Nucleus accumbens (tissue), 56 donors: ENCODE measurements around the gene PICK1.
A peak's percentile ranks its signal among the peaks of the same experiment; 100 is the strongest.
"Not testable (repeated sequence)": the region's sequence is repeated elsewhere in the genome, so short reads cannot be mapped to it uniquely, and the experiment has no call there.

Source experiments
- DNase-seq, 56 donors: peaks; one replicate each; lab custom pipeline; 2025; lab: John Stamatoyannopoulos, UW

PICK1 gene

DNA sequence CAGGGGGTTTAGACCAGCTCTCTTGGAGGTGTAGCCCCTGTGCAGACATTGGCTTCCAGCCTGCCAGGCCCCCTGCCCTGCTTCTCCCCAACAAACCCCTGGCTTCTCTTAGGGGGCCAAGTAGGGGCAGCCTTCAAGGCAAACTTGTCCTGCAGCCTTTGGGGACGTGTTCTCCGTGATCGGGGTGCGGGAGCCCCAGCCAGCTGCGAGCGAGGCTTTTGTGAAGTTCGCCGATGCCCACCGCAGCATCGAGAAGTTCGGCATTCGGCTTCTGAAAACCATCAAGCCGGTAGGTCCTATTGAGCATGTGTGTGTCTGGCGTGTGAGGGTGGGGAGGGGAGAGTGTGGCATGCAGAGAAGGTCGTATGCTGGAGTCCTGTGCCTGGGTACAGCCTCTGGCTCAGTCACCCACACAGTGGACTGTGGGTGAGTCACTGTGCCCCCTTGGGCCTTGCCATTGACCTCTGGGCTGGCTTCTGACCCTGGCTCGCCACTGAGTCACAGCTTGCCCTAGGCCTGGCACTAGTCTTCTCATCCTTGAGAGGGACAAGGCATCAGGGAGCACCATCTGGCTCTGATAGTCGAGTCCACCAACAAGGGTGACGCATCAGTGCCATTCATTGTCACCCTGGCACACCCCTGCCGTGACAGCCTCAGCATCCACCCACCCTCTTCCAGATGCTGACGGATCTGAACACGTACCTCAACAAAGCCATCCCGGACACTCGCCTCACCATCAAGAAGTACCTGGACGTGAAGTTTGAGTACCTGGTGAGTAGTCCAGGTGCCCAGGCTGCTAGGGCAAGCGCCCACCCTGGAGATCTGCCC, 15.3 kb downstream of the PICK1 start:
- DNase-seq, result no peak

DNA sequence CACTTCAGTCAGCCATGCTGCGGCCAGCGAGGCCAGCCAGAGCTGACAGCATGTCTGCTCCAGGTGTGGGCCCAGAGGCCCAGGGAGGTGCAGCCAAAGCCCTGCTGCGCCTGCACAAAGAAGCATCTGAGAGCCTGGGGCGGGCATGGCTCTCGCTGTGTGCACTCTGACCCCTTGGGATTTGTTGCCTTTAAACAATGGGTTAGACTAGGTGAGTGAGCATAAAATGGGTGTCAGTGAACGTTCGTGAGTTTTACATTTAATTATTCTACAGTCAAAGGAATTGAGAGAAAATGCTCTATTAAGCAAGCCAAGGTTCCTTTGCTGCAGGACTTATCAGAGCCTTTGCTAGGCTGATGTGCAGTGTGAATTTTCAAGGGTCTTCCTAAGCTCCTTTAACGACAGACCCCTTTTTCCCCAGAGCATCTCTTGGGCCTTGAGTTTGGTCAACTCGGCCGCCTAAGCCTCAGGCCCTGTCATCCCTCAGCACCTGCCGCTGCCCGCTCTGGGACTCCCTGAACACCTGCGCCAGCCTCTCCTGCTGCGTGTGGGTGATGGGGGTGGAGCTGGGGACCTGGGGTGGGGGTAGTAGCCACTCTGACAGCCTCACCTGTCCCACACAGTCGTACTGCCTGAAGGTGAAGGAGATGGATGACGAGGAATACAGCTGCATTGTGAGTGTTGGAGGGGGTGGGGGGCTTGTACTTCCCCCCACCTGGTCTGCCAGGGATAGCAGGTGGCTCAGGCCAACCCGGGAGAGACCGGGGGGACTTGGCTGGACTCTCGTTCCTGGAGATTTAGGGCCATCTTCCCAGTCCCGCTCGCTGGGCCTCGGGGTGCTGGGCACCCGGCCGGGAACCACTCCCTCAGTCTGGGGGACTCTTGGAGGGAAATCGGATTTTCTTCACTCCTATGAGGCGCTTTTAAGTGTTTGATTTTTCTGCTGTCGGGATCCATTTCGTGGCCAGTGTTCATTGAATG, 16.2 kb downstream of the PICK1 start:
- no peak for DNase-seq

DNA sequence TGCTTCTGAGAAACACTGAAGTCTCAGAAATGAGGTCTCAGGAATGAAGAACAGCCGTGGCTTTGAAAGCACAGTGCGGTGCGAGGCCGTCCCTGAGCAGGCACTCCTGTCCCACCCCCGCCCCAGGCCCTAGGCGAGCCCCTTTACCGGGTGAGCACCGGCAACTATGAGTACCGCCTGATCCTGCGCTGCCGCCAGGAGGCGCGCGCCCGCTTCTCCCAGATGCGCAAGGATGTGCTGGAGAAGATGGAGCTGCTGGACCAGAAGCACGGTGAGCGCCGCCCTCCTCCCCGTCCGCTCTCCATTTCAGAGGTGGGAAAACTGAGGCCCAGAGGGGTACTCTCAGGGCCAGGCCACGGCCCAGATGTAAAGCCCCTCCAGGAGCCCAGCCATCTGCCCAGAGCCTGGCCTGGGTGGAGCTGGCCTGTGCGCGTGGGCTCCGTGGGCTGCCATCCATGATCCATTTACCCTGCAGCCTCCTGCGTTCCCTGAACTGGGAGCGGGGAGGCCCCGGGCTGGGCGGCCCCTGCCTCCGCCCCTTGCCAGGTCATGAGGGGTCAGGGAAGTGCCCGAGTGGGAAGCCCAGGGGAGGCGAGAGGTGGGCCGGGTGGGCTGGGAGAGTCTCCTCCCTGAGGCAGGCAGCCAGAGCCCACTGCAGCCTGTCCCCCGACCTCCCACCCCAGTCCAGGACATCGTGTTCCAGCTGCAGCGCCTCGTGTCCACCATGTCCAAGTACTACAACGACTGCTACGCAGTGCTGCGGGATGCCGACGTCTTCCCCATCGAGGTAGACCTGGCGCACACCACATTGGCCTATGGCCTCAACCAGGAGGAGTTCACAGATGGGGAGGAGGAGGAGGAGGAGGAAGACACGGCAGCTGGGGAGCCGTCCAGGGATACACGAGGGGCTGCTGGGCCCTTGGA, 17.2 kb downstream of the PICK1 start:
- DNase-seq, result peak in 1 of 56 donors; percentile 35

DNA sequence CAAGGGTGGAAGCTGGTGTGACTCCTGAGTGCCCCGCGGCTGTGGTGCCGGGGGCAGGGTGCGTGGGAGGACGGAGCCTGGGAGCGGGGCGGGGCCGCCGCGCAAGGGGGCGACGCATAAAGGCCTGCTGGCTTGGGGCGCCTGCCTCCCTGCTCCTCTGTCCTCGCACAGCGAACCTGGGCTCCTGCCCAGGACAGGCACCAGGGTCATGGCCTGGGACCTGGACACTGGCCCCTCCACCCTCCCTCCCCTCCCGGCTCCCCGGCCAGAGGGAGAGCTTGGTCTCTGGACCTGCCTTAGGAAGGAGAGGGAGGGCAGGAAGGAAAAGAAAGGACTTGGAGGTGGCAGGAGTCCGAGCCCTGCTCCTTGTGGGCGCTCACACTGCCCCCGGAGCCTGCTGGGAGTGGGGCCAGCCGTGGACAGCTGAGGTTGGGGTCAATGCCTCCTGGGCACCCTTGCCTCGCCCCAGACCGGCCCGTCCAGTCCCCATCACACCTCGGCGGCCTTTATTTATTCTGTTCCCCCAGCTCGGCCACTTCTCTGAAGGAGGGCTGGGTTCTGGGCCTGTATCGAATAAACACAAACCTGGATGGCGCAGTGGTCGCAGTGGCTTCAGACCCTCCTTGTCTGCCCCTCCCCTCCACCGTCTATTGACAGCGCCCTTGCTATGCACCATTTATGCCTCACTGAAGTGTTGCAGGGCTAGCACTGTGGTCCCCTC, 18.1 kb downstream of the PICK1 start:
- no peak for DNase-seq

DNA sequence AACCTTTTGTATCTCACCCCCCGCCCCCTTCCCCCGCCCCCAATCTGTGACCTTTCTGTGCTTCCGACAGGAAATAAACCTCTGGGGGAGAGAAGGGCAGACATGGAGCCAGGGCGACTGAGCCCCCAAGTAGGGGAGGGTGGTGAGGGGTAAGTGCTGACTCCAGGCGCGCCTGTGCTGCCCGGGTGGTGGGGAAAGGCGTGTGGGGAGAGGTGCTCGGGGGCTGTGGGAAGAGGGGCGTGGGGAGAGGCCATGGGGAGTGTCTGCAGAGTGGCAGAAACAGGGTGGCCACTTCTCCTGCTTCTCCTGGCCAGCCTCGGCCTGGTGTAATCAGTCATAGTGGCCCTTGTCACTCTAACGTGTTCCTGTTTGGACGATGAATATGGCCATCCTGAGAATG, 18.8 kb downstream of the PICK1 start:
- no peak for DNase-seq

DNA sequence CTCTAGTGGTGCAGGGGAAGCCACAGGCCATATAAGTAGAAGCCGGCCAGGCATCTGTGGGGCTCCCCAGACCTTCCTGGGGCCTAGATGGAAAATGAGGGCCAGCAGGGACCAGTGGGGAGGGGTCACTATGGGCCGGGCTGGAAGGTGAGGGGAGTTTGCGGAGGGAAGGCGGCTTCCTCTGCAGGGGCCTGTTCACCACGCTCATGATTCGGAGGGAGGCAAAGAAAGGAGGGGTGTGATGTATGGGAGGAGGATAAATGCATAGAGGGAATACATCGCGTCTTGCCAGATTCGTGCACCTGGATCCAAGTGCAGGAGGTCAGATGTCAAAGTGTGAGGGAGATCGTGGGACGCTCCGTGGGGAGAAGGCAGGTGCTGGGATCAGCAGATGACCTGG, 19.9 kb downstream of the PICK1 start:
- DNase-seq, result no peak

DNA sequence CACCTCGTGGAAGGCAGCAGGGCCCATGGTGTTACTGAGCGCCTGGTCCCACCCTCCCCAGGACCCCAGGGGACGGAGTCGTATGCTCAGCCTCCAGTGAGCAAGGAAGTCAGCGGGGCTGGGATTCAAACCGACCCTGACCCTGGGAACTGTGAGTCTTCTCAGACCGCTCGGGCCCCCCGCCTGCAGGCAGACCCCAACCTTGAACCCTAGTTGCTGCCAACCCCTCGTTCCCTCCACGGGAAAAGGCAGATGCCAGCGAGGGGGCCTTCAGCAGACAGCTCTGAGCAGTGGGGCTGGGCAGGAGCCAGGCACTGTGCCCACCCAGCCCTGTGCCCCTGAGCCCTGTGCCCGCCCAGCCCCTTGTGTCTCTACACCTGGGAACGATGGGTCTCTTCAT, 20.4 kb downstream of the PICK1 start:
- DNase-seq, result no peak

DNA sequence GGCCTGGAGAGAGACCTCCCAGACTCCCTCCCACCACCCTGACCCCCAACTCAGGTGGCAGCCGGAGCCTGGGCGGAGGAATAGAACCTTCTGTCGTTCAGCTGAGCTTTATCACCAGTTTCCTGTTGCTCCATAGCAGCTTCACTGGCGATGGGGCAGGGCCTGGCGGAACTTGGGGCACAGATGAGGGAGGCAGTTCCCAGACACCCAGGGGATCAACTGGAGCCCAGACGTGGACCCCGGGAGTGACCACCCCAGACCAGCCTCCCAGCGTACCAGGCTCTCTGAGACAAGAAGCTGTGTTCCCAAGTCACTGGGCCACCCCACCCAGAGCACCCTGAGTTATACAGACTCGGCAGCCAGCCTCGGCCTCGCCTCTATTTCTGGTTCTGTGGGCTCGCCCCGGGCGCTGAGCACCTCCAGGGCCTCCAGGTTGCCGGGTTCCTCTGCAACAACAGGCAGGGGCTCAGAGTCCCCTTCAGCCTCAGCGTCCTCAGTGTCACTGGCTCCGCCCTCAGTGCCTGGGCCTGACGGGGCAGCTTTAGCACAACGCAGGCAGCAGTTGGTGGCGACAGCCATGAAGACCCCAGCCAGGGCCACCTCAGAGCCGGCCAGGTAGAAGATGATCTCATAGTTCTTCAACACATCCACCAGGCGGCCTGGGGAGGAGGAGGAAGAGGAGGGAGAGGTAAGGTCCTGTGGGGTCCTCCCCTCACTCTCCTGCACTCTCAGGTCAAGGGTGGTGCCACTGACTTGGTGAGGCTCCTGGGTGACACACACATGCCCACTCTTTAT, 21.0 kb downstream of the PICK1 start:
- no peak for DNase-seq

DNA sequence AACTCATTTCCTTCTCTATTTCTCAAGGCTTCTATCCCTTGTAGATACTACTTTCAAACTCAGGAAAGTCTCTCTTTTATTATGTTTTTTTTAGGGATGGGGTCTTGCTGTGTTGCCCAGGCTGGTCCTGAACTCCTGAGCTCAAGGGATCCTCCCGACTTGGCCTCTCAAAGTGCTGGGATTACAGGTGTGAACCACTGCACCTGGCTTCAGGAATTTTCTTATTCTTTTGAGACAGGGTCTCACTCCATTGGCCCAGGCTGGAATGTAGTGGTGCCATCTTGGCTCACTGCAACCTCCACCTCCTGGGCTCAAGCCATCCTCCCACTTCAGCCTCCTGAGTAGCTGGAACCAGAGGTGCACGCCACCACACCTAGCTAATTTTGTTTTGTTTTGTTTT, 22.0 kb downstream of the PICK1 start:
- not testable (repeated sequence) for DNase-seq

DNA sequence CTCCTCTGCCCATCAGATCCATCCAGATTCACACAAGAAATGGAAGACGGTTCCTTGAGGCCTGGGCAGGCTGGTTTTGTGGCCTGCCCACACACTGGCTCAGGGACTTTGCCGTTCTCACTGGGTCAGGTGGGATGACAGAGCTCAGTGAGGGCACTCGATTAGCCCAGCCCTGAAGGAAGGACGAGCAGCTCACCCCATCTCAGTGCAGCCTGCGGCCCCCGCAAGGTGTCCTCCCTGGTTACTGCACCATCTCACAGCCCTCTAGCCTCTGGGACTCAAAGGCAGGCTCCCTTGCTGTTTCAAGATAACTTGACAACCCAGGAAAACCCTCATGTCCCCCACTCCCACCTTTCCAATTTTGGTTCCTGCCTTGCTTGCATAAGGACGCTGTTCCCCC, 22.6 kb downstream of the PICK1 start:
- no peak for DNase-seq

DNA sequence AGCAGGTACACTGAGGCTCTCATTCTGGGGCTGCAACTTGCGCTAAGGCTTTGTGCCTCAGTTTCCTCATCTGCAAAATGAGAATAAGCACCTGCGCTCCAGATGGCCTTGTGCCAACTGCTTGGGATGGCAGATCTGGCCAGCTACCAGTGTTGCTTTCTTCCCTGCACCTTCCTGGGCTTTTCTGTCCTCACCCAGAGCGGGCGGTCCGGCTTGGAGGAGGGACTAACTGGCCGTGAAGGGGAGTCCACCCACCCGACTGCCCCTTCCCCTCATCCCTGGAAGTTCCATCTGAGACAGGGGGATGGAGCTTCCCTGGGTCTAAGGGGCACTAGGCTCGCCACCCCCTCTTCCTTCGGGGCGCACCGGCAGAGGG, 23.3 kb downstream of the PICK1 start:
- DNase-seq, result no peak

DNA sequence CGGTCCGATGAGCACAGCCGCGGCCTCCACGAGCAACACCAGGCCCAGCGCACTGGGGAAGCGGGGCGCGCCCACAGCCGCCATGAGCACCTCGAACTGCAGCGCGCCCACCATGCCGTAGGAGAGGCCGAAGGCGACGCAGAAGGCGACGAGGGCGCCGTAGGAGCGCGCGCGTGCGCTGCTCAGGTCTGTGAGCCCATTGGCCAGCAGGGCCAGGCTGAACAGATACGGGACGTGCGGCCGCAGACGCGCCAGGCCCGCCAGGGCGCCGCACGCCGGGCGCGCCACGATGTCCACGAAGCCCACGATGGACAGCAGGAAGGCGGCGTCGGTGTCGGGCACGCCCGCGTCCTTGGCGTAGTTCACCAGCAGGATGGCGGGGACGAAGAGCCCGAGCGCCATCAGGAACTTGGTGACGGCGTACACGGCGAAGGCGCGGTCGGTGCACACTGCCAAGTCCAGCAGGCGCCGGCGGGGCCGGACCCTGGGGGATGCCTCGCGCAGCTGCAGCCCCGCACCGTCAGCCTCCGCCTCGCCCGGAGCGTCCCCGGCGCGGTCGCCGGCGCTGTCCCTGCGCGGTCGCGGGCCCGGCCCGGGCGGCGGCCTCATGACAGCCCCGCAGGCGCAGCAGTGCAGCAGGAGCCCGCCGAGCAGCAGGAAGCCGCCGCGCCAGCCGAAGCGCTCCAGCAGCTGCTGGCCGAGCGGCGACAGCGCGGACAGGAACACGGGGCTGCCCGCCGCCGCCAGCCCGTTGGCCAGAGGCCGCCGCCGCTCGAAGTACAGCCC, 23.8 kb downstream of the PICK1 start:
- DNase-seq, result peak in 37 of 56 donors; percentile 13 to 78 (median 50)

DNA sequence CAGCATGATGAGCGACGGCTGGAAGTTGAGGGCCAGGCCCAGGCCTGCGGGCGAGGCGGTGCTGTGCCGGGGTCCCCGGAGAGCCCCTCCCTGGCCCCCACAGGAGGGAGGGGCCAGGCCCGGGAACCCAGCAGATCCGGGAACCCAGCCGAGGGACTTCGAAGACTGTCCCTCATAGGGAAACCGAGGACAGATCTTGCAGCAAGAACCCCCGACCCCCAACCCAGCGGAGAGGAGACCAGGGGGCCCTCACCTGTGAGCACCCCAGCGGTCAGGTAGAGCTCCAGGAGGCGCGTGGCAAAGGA, 24.4 kb downstream of the PICK1 start:
- peak in 1 of 56 donors; percentile 42 for DNase-seq

DNA sequence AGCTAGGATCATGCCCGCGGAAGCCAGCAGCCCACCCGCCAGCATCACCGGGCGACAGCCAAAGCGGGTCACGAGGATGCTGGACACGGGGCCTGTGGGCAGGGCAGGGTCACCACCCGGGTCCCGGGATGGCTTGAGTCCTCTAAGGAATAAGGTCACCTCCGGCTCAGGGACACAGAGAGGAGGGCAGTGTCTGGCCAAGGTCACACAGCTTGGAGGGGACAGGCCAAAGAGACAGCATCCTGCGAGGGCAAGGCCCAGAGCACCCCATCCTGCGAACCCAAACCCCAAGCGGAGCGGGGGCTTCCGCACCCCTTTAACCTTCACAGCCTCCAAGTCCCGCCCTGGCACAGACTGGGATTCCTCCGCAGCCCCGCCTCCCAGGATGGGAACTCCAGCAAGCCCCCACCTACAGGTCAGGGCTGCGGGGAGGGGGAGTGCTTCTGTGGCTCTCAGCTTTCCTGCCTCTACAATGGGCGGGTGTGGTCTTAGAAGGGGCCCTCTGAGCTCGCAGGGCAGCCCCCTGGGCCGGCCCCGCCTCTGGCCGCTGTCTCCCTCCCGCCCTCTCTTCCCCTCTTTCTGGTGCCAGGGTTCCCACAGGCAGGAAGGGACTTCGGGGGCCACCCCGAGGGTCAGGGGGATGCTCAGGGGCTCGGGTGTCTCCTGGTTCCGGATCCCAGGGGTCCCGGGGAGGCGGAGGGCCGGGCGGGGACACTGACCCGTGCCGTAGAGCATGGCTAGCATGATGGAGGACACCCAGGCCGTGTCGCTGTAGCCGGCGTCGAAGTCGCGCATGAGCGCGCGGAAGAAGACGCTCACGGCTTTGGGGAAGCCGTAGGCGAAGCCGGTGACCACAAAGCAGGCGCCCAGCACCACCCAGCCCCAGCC, 25.0 kb downstream of the PICK1 start:
- peak in 1 of 56 donors; percentile 19 for DNase-seq

DNA sequence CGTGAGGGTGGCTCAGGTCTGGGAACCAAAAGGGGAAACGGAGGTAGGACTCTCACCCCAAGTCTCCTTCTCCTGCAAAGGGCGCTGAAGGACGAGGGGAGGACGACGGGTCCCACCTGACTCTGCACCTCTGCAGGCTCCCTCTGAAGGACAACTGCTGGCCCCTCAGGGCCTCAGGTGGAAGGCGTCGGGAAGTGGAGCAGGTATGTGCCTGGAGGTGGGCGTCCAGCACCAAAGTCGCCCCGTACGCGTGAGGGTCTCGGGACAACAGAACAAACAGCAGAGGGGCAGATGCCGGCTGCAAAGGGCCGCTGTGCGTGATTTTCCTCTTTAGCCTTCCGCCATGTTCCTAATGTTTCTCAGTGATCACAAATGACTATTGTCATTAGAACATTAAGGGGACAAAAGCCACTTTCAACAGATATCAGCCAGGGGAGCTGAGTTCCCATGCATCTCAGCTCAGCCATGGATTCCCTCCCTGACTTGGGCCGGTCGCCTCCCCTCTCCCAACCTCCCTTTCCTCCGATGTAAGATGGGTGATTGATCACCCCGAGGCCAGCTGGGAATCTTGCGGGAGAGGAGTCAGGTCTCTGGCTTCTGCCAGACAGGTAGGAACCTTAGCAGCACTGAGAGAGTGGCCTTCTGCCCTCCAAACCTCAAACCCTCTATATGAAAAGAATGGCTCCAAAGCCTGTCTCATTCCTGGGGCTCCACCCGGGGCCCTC, 25.9 kb downstream of the PICK1 start:
- DNase-seq, result no peak

DNA sequence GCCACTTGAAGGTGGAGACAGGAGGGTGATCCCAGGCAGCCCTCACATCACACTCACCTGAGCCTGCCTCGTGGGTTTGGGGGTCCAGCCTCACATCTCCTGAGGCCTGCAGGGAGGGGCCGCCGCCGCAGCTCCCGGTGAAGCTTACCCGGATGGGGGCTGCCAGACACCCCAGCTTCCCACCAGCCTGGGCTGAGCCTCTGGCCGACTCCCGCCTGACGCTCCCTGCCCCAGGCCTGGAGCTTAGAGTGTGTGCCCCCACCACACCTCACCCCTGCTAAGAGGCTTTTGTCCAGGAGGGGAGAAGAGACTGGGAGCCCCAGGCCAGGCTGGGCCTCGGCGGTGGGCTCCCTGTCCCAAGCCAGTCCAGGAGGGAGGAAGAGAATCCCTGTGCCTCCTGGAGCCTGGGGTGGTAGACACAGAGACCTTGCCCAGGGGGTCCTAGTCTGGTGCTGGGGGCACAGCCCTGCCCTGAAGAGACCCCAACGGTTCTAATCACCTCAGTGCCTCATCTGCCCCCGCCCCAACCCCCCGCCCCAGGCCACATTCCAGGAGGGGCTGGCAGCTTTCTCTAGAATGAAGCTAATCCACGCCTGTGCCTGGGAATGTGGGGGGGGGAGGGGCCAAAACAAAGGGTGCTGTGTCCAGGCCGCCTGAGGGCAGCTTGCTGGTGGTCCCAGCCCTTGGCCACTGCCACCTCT, 26.9 kb downstream of the PICK1 start, which contains the start of gene SLC16A8:
SLC16A8 (minus strand) TSS at position 254 of the 701 bp plus-strand sequence. CDS start 1,311 bp downstream, outside the sequence.
- DNase-seq, result peak in 1 of 56 donors; percentile 21
